ENCODE measurements around the gene C8G. TPM values are rescaled to one million over a fixed set of nuclear protein-coding genes. Genes with fewer than 3 reads are reported as not detected.
A peak's percentile ranks its signal among the peaks of the same experiment; 100 is the strongest.

The C8G gene
- total RNA-seq, 1 experiment from 2014 or later: 0.85 TPM

DNA sequence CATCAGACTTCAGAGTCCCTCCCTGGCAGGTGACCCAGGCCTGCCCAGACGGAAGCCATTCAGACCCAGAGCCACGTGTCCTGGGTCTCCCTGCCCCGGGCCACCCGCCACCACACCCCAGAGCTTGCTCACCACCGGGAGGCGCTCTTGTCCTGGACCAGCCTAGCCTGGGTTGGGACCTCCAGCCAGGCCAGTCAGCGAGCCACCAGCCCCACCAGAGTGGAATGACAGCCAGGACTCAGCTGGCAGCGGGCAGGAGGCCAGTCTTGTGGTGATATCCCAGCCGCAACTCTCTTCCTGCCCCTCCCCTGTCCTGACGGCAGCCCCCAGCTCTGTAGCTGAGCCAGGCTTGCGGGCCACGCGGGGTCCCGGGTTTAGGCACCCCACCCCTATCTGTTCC lies 30.6 kb downstream of the C8G start:
- TF ChIP-seq ZNF263 (CRISPR knock-in tag; IDR thresholded peaks at IDR 0.05; ENCODE audit: low read depth): no peak
- TF ChIP-seq HMGXB4 (CRISPR knock-in tag; IDR thresholded peaks at IDR 0.05): 0 out of 2 replicates have a peak, but pooled peaks have one; percentile 58
- TF ChIP-seq CTCF (IDR thresholded peaks at IDR 0.05): peak; percentile 46
- peak; percentile 42; the same call in 1 of the 2 replicates for TF ChIP-seq USF2 (CRISPR knock-in tag; IDR thresholded peaks at IDR 0.05)
- TF ChIP-seq, protein P1, sequence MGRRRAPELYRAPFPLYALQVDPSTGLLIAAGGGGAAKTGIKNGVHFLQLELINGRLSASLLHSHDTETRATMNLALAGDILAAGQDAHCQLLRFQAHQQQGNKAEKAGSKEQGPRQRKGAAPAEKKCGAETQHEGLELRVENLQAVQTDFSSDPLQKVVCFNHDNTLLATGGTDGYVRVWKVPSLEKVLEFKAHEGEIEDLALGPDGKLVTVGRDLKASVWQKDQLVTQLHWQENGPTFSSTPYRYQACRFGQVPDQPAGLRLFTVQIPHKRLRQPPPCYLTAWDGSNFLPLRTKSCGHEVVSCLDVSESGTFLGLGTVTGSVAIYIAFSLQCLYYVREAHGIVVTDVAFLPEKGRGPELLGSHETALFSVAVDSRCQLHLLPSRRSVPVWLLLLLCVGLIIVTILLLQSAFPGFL (CRISPR knock-in tag; IDR thresholded peaks at IDR 0.05; ENCODE audit: borderline replicate concordance): no peak
- TF ChIP-seq ZNF138 (CRISPR knock-in tag; conservative IDR thresholded peaks at IDR 0.05): no peak
- no peak for TF ChIP-seq ZNF416 (CRISPR knock-in tag; IDR thresholded peaks at IDR 0.05)
- TF ChIP-seq STAT6 (CRISPR knock-in tag; conservative IDR thresholded peaks at IDR 0.05; ENCODE audit: low read depth): no peak
- TF ChIP-seq SOX15 (CRISPR knock-in tag; IDR thresholded peaks at IDR 0.05): no peak
- no peak overlapping the region for H3K27ac Mint-ChIP-seq
- no peaks in the 10 kb centered on the region for H3K36me3 Mint-ChIP-seq
- no peaks in the 10 kb centered on the region for H3K9me3 Mint-ChIP-seq
- peaks cover 3% of the 10 kb centered on the region; the same call in 1 of the 2 replicates for H3K27me3 Mint-ChIP-seq (ENCODE audit: low read depth)
- H3K4me3 Mint-ChIP-seq: no peak overlapping the region
- ChIA-PET POLR2A (no interaction called here), CTCF (interaction anchor here (0.5 to 6.2 kb wide), 29 partner anchors 9 to 613 kb away, joined by 3 to 117 read pairs (median 4); partner anchors contain the start of genes ABCA2, CLIC3, FBXW5 and FUT7)
- H3K4me1 Mint-ChIP-seq: peaks cover 3% of the 10 kb centered on the region; the same call in 1 of the 2 replicates
- ATAC-seq: peak; percentile 21
- peak; percentile 89 for DNase-seq (ENCODE audit: low spot score)

- DNase-seq (ENCODE audit: low spot score): no peak
Observed at GRCh38 chr9:136977223-136977622, 32.2 kb downstream of the C8G start, which contains the start of gene PTGDS. Gene PTGDS, plus strand, starts transcription at chr9:136977504. Its CDS starts 75 bp downstream, at chr9:136977579.

More at GRCh38 chr9:136977223-136977622, 32.2 kb downstream of the C8G start, which contains the start of gene PTGDS:
- peaks cover 3% of the 10 kb centered on the region; the same call in 1 of the 2 replicates for H3K27me3 Mint-ChIP-seq (ENCODE audit: low read depth)
- no peak within 1 kb of the TSS; the same call in 1 of the 2 replicates for H3K27ac Mint-ChIP-seq
- no peak for ATAC-seq
- no peaks in the 10 kb centered on the region for H3K9me3 Mint-ChIP-seq
- POLR2A ChIA-PET: interaction anchor here (1.0 kb wide), 1 partner anchor 263 kb away, joined by 5 read pairs; no protein-coding TSS in a partner anchor
- peaks cover 3% of the 10 kb centered on the region; the same call in 1 of the 2 replicates for H3K4me1 Mint-ChIP-seq
- TF ChIP-seq, protein P2, sequence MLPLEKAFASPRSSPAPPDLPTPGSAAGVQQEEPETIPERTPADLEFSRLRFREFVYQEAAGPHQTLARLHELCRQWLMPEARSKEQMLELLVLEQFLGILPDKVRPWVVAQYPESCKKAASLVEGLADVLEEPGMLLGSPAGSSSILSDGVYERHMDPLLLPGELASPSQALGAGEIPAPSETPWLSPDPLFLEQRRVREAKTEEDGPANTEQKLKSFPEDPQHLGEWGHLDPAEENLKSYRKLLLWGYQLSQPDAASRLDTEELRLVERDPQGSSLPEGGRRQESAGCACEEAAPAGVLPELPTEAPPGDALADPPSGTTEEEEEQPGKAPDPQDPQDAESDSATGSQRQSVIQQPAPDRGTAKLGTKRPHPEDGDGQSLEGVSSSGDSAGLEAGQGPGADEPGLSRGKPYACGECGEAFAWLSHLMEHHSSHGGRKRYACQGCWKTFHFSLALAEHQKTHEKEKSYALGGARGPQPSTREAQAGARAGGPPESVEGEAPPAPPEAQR (CRISPR knock-in tag; IDR thresholded peaks at IDR 0.05): no peak
- TF ChIP-seq, protein P3, sequence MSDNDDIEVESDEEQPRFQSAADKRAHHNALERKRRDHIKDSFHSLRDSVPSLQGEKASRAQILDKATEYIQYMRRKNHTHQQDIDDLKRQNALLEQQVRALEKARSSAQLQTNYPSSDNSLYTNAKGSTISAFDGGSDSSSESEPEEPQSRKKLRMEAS (CRISPR knock-in tag; IDR thresholded peaks at IDR 0.05): peak; percentile 5; the same call in 1 of the 2 replicates
- TF ChIP-seq, protein P4, sequence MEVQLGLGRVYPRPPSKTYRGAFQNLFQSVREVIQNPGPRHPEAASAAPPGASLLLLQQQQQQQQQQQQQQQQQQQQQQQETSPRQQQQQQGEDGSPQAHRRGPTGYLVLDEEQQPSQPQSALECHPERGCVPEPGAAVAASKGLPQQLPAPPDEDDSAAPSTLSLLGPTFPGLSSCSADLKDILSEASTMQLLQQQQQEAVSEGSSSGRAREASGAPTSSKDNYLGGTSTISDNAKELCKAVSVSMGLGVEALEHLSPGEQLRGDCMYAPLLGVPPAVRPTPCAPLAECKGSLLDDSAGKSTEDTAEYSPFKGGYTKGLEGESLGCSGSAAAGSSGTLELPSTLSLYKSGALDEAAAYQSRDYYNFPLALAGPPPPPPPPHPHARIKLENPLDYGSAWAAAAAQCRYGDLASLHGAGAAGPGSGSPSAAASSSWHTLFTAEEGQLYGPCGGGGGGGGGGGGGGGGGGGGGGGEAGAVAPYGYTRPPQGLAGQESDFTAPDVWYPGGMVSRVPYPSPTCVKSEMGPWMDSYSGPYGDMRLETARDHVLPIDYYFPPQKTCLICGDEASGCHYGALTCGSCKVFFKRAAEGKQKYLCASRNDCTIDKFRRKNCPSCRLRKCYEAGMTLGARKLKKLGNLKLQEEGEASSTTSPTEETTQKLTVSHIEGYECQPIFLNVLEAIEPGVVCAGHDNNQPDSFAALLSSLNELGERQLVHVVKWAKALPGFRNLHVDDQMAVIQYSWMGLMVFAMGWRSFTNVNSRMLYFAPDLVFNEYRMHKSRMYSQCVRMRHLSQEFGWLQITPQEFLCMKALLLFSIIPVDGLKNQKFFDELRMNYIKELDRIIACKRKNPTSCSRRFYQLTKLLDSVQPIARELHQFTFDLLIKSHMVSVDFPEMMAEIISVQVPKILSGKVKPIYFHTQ (CRISPR knock-in tag; IDR thresholded peaks at IDR 0.05): no peak
- no peak for TF ChIP-seq STAT6 (CRISPR knock-in tag; conservative IDR thresholded peaks at IDR 0.05; ENCODE audit: low read depth)
- H3K36me3 Mint-ChIP-seq: no peaks in the 10 kb centered on the region
- H3K4me3 Mint-ChIP-seq: peak within 1 kb of the TSS; percentile 66
- CTCF ChIA-PET: interaction anchor here (0.6 to 6.2 kb wide), 8 partner anchors 15 to 91 kb away, joined by 3 to 117 read pairs (median 12); partner anchors contain the start of genes ABCA2, CLIC3, NPDC1 and PAXX

Data from WTC11 (cell line).